PC-3 (cell line): ENCODE data around the gene RPS21. TPM values are rescaled to one million over a fixed set of nuclear protein-coding genes. Genes with fewer than 3 reads are reported as not detected.

Experiments
- ATAC-seq: fragments of 200-7000 bp; cut with Tn5 transposase; 2 replicates; pipeline ENCODE4 v1.9.1; 2020; ENCODE audit warnings: mild to moderate bottlenecking, moderate library complexity
- BruUV-seq: library from RNA; stranded (reverse); fragments of 400-500 nt; replicated peaks from 2 replicates; lab custom pipeline; 2021; lab: Mats Ljungman, UMichigan
- CTCF ChIA-PET: fragments of 300-600 bp; sonication (Branson Sonifier 250); formaldehyde crosslinking; loops from one replicate; lab custom pipeline; 2022; ENCODE audit warnings: antibody characterized with exemption; lab: Charles Lee
- POLR2A ChIA-PET: fragments of 300-600 bp; sonication (Branson Sonifier 250); formaldehyde crosslinking; loops from one replicate; lab custom pipeline; 2022; ENCODE audit warnings: antibody characterized with exemption; ENCODE audit not compliant: unreplicated experiment; lab: Charles Lee
- DNase-seq: peaks from one replicate; pipeline ENCODE4 v3.0.0-alpha.2; 2015
- H2AFZ ChIP-seq: fragments of 300-600 bp; sonication (generic); 2 replicates; pipeline ENCODE4 v1.6.0; 2016; ENCODE audit warnings: antibody characterized with exemption, low read length
- H3F3A ChIP-seq: fragments of 300-600 bp; sonication (generic); one replicate; pipeline ENCODE4 v1.6.0; 2017; ENCODE audit warnings: antibody characterized with exemption, low read length, control low read depth, mild to moderate bottlenecking; ENCODE audit not compliant: unreplicated experiment
- H3K27ac ChIP-seq: fragments of 300-600 bp; sonication (generic); 2 replicates; pipeline ENCODE4 v1.5.1; 2016; ENCODE audit warnings: mild to moderate bottlenecking, low read length
- H3K27me3 ChIP-seq: fragments of 300-600 bp; sonication (generic); 2 replicates; pipeline ENCODE4 v1.6.1; 2016; ENCODE audit warnings: low read length, mixed read lengths
- H3K36me3 ChIP-seq: fragments of 300-600 bp; sonication (generic); 2 replicates; pipeline ENCODE4 v1.6.1; 2016; ENCODE audit warnings: low read depth, mixed run types, low read length, mixed read lengths
- H3K4me1 ChIP-seq: fragments of 300-600 bp; sonication (generic); 2 replicates; pipeline ENCODE4 v1.5.1; 2016; ENCODE audit warnings: low read length; ENCODE audit not compliant: insufficient read depth
- H3K4me2 ChIP-seq: fragments of 300-600 bp; sonication (generic); 2 replicates; pipeline ENCODE4 v1.6.0; 2016; ENCODE audit warnings: low read length
- H3K4me3 ChIP-seq: fragments of 300-600 bp; sonication (generic); 2 replicates; pipeline ENCODE4 v1.5.1; 2016; ENCODE audit warnings: mild to moderate bottlenecking, low read length, mixed read lengths
- H3K79me2 ChIP-seq: fragments of 300-600 bp; sonication (generic); 2 replicates; pipeline ENCODE4 v1.6.1; 2017; ENCODE audit warnings: low read length, mixed read lengths
- H3K9ac ChIP-seq: fragments of 300-600 bp; sonication (generic); 2 replicates; pipeline ENCODE4 v1.6.0; 2016; ENCODE audit warnings: mild to moderate bottlenecking, low read length
- H3K9me2 ChIP-seq: fragments of 300-600 bp; sonication (generic); replicated peaks from 2 replicates; pipeline ENCODE4 v1.6.1; 2016; ENCODE audit warnings: mixed run types, low read length, mixed read lengths
- H3K9me3 ChIP-seq: fragments of 300-600 bp; sonication (generic); 2 replicates; pipeline ENCODE4 v1.6.1; 2016; ENCODE audit warnings: low read length, mixed read lengths
- H4K20me1 ChIP-seq: fragments of 300-600 bp; sonication (generic); 2 replicates; pipeline ENCODE4 v1.6.1; 2016; ENCODE audit warnings: low read length, mixed read lengths
- CTCF ChIP-seq: fragments of 300-600 bp; sonication (generic); conservative IDR thresholded peaks from 2 replicates; pipeline ENCODE4 v1.5.1; 2017; ENCODE audit warnings: antibody characterized with exemption, low read depth, mild to moderate bottlenecking, low read length
- EZH2 ChIP-seq: fragments of 300-600 bp; sonication (generic); IDR thresholded peaks from one replicate; pipeline ENCODE4 v1.6.1; 2017; ENCODE audit warnings: antibody characterized with exemption, mild to moderate bottlenecking, low read length; ENCODE audit not compliant: unreplicated experiment
- EZH2phosphoT487 ChIP-seq: fragments of 300-600 bp; sonication (generic); IDR thresholded peaks from 2 replicates; pipeline ENCODE4 v1.6.1; 2018; ENCODE audit warnings: mild to moderate bottlenecking, antibody characterized with exemption, low read length, borderline replicate concordance
- intact Hi-C: fragments of 100-400 bp; cut with micrococcal nuclease; formaldehyde crosslinking; loops from 2 replicates; pipeline ENCODE4 v1.9.0; 2023
- total RNA-seq: library from RNA; depleted of rRNA; stranded (reverse); fragments of >200 nt; gene quantifications from 2 replicates; pipeline ENCODE4 v1.2.3, GENCODE V29; 2014

The RPS21 gene
- total RNA-seq, 1 experiment from 2014 or later = 1,945 TPM

- peak overlapping the region; percentile 81 for H3K27ac ChIP-seq
- H3K9ac ChIP-seq = peak overlapping the region; percentile 85
- peaks cover 64% of the 10 kb centered on the region for H3K79me2 ChIP-seq
- BruUV-seq = TSS peak; percentile 42
- H3K4me3 ChIP-seq = peak overlapping the region; percentile 80
- intact Hi-C loops = loop anchor here (5.0 kb wide), 1 partner anchor 63 kb away; the partner anchor contains the start of gene ADRM1
- H3K9me2 ChIP-seq = no peaks in the 10 kb centered on the region
- peaks cover 16% of the 10 kb centered on the region; the same call in 1 of the 2 replicates for H3K36me3 ChIP-seq
- POLR2A ChIA-PET = no interaction called here
- ATAC-seq (no peak), DNase-seq (no peak)
- no peaks in the 10 kb centered on the region for H3K27me3 ChIP-seq
- H3K9me3 ChIP-seq = no peaks in the 10 kb centered on the region
- CTCF ChIA-PET = interaction anchor here (0.5 to 2.3 kb wide), 4 partner anchors 10 to 63 kb away, joined by 4 to 9 read pairs (median 5); no protein-coding TSS in a partner anchor
- TF ChIP-seq EZH2phosphoT487 (no peak), EZH2 (no peak), CTCF (no peak)
- peaks cover 36% of the 10 kb centered on the region for H4K20me1 ChIP-seq
- no peaks in the 10 kb centered on the region for H3F3A ChIP-seq
- peak overlapping the region; percentile 89 for H3K4me2 ChIP-seq
- H3K4me1 ChIP-seq = peaks cover 80% of the 10 kb centered on the region
- H2AFZ ChIP-seq = no peak overlapping the region
These were observed 21.8 kb upstream of the RPS21 start for GRCh38 chr20:62364911-62365736.

- H3K4me1 ChIP-seq = peaks cover 84% of the 10 kb centered on the region
- no peak overlapping the region for H2AFZ ChIP-seq
- peak overlapping the region; percentile 85 for H3K9ac ChIP-seq
- no peaks in the 10 kb centered on the region for H3K9me3 ChIP-seq
- intact Hi-C loops = loop anchor here (5.0 kb wide), 1 partner anchor 64 kb away; the partner anchor contains the start of gene ADRM1
- POLR2A ChIA-PET = interaction anchor here (1.0 kb wide), 1 partner anchor 428 kb away, joined by 5 read pairs; no protein-coding TSS in a partner anchor
- TSS peak; percentile 87 for BruUV-seq
- peak overlapping the region; percentile 80 for H3K4me3 ChIP-seq
- no peaks in the 10 kb centered on the region for H3K27me3 ChIP-seq
- H3F3A ChIP-seq = no peaks in the 10 kb centered on the region
- no peaks in the 10 kb centered on the region for H3K9me2 ChIP-seq
- H3K36me3 ChIP-seq = peaks cover 16% of the 10 kb centered on the region; the same call in 1 of the 2 replicates
- DNase-seq (peak; percentile 91), ATAC-seq (peak; percentile 23)
- H4K20me1 ChIP-seq = peaks cover 36% of the 10 kb centered on the region
- H3K79me2 ChIP-seq = peaks cover 60% of the 10 kb centered on the region
- TF ChIP-seq CTCF (no peak), EZH2phosphoT487 (no peak)
- H3K27ac ChIP-seq = peak overlapping the region; percentile 81
- H3K4me2 ChIP-seq = peak overlapping the region; percentile 89
- CTCF ChIA-PET = interaction anchor here (0.8 to 2.3 kb wide), 3 partner anchors 9 to 17 kb away, joined by 4 to 9 read pairs (median 5); no protein-coding TSS in a partner anchor
These were observed 21.0 kb upstream of the RPS21 start for GRCh38 chr20:62365814-62366369.
